HG03565 (cell line): Measurements from ENCODE around the gene SORBS2.

Experiments used
- ATAC-seq: cut with Tn5 transposase; IDR thresholded peaks from one replicate; pipeline ENCODE4 v1.9.1; 2021; ENCODE audit warnings: mild to moderate bottlenecking, moderate library complexity; ENCODE audit not compliant: unreplicated experiment

Gene SORBS2

DNA sequence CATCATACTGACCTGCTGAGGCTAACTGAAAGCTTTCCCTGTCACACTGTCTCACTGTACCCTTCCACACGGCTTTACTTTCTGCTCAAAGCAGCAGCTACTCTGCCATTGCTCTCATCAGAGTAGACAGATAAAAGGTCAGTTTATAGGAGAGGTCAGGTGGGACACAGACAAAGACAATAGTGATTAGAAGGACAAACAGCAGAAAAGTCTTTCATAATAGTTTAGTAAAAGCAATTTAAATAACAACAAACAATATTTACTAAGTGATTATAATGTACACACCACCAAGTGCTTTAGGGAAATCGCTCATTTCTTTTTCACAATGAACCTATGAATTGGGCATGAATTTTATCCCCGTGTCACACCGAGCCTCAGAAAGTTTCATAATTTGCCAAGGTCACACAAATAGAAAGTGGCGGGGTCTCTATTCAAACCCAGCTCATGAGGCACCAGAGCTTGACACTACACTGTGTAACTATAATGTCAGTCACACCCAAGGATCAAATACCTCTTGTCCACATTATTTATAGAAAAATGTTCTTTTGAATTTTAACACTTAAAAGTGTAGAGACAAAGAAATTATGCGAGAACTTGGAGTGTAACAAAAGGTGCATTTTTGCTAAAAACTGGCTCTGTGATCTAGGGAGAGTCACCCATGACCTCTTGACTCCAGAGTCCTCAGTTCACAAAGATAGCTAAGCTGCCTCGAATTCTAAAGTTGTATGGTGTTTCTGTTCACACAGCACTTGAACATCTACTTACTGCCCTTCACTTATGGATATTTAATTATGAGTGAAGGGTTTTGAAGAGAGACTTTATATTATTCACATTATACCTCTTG is 24.5 kb upstream of the SORBS2 start:
- no peak for ATAC-seq

DNA sequence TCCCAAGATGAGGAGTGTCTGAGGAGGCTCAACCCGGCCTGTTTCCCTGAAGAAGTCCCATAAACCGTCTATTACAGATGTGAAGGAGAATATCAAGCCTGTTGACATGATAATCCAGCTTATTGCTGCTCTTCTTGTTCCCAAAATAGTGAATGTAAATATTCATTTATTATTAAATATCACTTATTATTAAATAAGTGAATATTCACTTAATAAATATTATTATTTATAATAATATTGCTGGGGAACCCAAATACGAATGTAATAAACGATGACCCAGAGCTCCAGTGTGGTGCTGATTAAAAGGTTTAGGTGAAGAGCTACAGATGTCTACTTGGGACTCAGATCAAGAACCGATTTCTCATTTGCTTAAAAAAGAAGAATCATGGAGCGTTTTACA is 23.8 kb upstream of the SORBS2 start:
- no peak for ATAC-seq

DNA sequence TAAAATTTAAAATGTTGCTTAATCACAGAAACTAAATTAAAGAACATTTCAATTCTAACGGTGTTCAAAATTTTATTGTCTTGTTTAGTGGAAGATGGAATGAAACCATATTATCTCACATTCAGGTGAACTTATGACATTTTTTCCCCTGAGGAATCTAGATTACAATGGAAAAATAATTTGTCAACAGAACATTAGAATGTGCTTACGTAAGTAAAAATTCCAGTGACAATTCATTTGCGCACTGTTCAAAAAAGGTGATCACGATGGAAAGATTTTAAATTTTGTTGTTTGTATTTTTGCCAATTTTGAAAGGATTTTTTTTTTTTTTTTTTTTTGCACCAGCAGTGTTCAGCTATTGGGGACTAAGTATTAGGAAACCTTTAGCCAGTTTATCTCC is 23.3 kb upstream of the SORBS2 start:
- ATAC-seq, result no peak

DNA sequence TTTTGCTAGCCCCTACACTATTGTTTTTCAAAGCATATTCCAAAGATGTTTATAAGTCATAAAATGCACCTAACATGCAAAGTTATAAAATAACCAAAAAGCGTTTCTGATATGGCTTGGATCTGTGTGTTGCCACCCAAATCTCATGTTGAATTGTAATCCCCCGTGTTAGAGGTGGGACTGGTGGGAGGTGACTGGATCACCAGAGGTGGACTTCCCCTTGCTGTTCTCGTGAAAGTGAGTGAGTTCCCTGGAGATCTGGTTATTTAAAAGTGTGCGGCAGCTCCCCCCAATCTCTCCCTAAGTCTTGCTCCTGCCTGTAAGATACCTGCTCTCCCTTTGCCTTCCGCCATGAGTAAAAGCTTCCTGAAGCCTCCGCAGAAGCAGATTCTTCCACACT is 22.8 kb upstream of the SORBS2 start:
- no peak for ATAC-seq

DNA sequence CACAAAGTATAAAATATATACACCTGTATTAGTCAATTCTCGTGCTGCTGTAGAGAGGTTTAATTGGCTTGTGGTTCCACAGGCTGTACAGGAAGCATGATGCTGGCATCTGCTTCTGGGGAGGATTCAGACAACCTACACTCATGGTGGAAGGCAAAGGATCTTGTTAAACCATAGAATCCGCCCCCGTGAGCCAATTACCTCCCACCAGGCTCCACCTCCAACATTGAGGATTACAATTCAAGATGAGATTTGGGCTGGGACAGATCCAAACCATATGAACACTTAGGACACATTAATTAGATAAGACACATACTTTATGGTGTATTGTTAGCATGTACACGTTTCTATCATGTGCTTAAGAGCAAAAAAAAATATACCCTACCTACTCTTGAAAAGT is 22.1 kb upstream of the SORBS2 start:
- ATAC-seq, result no peak

DNA sequence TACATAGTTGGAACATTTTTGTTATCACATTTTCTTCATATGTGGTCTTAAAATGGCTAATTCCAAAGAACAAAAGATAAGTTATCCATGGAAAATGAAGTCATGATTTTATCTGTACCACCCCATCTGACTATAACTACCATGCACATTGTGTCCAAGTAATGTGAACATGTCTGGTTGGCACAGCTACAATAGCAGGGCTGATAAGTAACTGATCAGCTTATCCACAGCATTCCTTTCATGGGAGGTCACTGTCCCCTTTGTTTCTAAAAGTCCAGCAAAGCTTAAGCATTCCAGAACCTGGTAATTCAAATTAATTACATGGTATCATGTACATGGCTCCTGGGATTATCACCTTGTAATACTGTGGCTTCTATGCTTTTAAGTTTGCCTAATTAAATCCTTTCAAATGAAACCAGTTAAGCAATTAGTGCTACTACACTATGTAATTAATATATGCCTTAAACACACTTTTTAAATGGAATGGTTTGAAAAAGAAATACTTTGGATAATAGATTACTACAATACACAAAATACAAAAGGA is 21.1 kb upstream of the SORBS2 start:
- ATAC-seq, result no peak

DNA sequence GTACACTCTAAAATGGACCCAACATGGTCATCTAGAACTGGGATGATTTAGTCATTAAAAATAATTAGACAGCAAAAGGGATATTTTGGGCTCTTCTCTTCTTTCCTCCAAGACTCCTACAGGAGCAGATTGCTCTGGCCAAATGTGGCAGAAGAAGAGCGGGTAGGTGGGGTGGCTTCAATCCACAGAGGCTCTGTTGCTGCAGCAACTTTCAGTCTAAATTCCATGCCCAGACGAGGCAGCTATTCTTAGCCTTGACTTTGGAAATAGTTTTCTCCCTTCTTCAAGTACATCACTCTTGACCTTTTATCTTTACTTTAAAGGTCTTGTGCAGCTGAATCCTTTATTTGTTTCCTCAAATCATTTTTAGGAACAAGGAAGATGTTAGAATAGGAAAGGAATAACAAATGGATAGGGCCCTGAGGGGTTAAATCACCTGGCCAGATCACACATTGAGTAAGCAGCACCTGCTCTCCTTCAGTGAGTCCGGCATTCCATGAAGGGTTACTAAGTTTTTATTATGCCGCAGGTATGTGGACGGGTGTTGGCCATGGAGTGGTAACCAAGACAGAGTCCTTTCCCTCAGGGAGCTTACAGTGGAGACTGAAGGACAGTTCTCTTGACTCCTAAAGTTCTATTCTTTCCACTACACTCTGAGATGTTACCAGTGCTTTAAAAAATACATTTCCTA is 19.3 kb upstream of the SORBS2 start:
- ATAC-seq, result no peak

DNA sequence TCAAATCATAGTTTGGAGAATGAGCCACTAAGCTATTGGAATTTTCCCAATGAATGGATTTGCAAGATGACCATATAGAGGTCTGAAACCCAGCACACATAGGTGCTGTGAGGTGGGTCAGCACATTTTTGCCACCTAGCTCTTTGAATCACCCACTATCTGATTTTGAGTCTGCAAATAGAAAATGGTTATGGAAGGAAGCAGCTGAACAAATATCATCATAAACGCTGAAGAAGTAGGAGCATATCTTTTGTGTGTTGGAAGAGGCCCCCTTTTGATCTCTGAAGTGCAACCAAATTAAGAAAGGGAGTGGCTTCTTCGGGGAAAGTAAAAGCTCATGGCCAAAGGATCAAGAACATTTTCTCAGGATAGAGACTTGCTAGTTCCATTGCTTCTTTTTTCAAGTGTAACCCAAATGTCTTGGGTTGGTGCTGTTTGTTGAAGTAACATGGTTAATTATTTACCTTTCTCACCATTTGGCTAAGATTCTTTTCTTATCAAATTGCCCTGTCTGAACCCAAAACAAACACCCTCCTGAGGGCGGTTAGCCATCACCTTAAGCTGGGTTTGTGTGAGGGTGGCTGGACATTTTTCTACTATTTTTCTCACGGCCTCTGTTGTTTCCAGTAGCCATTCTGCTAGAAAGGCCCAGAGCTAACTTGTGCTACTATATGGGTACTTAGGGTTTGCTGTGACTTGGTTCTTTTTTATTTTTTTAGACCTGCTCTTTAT is 18.4 kb upstream of the SORBS2 start:
- no peak for ATAC-seq

DNA sequence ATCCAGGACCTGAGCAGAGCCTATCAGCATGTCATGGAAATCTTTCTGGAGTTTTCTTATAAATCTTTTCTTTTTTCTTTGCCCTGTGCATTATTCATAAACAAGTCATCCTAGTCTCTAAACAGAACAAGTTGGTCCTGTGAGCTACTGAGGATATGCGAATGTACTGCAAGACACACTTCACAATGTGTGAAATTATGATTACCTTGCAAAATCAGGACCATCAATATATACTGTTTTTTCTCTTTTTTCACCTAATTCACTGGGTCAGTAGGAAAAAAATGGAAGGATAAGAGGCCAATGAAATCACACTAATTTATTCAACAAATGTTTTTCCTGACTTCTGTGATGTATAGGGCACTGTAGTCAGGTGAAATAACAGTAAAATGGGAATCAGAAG is 14.4 kb upstream of the SORBS2 start:
- ATAC-seq, result no peak

DNA sequence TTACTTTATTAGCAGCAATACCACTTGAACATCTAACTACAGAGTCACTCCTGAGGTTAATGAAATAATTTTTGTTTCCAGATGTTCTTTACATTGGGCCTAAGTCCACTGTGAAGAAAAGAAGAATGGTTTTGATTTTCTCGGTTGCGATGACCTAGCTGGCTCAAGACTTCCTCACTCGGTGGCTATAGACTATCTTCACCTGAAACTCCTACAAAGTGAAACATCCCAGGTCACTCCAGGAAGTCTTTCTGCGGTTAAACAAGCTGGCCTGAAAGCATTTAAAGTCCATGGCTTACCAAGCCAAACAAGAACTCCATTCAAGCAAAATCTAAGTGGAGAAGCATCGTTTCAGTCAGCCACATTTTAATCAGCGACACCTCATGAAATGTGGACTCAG is 13.7 kb upstream of the SORBS2 start:
- no peak for ATAC-seq

DNA sequence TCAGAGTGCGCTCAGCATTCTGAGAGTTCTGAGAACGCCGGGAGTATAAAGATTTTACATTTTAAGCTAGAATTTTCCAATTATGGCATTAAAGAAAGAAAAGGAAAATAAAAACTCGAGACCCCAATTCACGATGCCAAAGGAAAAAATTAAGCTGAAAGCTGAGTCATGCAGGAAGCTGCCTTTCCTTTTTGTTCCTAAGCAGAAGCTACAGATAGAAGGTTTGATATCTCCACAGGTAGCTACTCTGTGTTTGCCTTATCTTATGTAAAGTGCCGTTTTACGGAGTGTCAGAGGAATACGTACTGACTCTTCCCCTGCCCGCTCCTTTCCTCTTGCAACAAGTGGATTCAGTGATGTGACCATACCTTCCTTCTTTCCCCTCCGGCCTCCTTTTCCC is 10.8 kb upstream of the SORBS2 start:
- no peak for ATAC-seq

DNA sequence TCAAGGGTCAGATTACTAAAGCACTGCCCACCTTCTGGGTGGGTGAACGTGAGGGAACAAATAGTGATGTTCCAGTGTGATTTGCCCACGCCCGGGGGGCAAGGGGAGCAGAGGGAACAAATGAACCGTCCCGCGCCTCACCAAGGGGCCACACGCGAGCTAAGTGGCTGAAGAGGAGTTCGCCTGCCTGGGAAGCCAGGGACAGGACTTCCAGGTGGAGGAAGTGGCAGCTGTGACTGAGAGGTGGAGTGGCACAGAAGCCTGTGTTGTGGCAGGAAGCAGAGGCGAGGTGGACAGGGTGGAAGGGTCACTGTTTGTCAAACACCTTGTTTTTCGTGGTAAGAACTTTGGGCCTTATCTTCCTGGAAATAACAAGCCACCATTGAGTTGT is 9.0 kb upstream of the SORBS2 start:
- no peak for ATAC-seq

DNA sequence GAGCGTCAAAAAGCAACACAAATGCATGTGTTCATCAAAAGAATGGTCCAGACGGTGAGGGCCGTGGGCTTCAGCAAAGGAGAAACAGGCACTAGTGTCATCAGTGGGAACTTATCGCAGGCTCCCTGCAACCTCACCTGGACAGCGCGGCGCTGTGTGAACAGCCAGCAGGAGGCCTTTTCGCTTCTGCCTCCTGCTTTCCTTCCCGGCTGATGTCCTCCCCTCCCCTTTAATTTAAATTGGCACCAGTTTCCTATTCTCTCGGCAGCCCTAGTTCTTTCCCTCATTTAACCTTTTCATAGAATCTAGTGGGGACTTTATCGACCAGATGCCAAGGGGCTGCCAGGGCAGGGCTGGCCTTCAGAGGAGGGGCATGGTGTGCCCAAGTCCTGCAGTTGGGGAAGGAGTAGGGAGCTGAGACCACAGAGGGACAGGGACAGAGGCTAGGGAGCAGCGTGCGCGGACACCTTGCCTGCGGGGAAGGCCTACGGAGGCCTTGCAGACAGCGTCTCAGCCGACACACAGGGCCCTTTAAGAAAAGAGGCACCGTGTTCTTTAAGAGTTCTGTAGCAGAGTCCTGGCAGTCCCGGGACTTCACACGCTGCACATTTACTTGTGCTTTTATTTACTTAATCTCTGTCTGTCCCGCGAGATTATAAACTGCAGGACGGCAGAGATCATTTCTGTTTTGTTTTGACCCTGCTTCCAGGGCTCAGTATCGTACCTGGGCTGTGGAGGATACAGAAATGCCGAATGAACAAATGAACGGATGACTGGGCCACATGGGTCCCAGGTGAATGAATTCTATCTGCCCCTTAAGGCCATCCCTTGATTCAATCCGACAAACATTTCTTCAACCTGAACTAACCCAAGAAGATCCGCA is 8.4 kb upstream of the SORBS2 start:
- no peak for ATAC-seq

DNA sequence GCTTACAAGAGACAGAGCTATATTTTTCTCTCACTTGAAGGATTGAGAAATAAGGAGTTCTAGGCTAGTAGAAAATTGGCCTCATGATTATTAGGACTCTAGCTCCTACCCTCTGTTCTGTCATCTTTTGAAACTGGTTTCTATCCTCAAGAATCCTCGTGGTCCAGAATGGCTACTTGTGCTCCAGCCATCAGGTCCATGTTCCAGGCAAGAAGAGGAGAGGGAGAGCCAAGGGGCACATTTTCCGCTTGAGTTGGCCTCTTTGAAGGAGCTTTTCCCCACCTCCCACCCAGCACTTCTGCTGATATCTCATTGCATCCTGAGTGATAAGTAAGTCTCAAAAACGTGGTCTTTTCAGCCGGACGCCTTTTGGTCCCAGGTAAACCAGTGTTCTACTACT is 7.2 kb upstream of the SORBS2 start:
- ATAC-seq, result no peak

DNA sequence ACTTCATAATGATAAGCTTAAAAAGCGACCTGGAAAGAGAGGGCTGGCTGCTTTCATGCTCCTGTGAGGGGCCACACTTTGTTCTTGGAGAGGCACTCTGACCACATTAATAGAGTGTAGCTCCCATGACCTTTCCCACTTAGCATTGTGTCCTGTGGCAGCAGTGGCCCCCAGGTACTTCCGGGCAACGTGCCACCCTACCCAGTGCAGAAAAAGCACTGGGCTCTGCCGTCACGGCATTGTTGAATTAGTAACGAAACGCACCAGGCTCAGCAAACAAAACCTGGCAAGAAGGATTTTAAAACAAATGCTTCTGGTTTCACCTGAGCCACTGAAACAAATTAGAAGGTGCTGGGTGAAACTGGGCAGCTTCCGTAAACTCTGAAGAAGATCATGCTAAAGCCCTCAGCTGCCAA is 5.4 kb upstream of the SORBS2 start:
- no peak for ATAC-seq

DNA sequence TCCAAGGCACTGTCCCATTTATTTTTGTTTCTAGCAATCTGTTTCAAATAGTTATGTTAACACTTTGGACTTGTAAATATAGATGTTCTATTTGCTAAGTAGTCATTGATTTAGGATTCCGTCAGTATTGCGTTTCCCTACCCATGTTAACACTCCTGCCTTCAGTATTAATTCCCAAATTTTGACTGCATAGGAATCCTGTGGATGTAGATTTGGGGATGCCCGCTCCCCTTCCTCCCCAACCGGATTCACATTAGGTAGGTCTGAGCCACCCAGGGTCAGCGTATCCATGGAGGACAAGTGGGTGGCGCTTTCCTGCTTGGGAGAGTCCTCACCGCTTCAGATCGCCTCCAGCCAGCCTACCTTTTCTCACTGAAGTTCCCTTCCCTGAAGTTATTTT is 1.1 kb upstream of the SORBS2 start:
- ATAC-seq, result no peak

DNA sequence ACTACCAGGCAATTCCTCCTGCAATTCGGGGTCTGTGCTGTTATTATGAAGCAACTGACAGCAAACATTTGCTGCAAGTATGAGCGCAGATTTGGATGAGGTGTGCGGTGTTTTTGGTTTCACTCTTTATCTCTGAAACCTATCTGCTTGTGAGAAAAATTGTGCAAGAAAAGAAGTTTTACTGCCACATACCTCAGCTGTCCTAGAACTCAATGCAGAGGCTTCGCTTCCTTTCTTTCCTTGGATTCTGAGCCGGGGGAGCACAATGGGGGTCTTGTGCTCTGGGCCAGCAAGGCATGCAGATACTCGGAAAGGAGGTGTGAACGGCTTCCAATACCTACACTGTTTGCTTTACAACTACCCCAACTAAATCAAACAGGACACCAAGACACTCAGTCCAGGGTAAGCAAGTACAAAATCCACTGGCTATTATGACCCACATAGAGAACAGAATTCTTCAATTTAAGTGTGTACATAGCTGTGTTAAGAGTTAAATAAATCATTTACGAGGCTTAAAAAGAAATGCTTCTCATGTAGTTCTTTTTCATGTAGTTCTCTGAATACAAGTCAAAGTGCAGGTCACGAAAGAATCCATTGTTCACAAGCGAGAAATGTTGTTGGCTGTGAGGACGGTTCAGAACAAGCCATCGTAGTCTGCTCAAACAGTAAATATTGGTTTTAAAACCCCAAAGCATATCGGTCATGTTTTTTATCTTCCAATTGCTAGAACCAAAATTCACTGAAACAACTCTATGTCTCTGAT is 1.1 kb downstream of the SORBS2 start:
- ATAC-seq, result no peak

DNA sequence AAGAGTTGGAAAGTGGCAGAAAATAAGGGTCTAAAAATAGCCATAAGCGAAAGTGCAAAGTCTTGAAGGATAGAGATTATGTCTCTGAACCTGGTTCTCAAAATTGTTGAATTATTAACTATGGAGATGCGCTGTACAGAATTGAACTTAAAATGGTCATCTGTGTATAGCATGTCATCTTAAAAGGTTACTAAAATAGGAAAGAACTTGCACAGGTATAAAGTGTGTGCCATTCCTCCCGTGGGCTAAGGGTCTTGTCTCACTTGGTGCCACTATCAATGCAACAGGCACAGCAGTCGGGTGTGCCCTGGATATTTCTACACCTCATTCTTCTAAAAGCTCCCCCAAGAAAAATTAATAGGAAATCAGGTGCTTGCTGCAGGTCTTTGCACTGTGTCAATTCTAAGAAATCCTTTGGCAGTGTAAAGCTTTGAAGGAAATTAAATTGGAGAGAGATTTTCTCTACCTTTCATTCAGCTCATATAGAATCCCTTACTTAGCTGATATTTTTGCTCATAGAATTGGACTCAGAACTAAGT is 2.4 kb downstream of the SORBS2 start:
- ATAC-seq, result no peak

DNA sequence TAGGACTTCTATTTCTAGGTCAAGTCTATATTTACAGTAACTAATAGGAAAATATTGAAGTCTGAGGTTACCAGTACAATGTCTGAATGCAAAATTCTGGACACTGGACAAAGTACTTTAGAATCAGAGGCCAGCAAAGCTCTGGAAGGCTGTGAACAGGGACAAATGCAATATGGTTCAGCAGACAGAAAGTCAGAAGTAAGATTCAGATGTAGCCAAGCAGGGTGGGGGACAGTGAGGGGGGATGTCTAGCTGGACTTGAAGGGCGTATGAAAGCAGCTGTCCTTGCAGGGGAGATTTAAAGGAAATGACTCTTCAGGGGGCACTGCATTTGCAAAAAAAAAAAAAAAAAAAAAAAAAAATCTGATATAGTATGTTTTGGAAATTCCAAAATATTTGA is 2.9 kb downstream of the SORBS2 start:
- ATAC-seq, result no peak

DNA sequence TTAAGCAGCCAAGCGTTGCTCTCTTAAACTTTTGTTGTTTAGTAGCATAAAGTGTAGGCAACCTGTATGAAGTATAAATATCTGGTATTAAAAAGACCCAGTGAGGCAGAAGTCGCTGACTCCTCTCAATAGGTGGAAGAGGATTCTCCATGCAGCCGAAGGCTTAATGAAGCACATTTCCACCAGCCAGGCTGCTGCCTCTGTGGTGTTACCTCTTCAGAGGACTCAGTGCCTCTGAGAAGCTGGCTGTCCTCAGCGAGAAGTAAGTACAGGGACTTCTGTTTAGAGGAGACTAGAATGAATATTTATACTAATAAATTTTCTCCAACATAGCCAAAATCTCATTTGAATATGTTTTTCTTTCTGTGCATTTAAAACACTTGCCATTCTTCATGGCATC is 6.0 kb downstream of the SORBS2 start:
- no peak for ATAC-seq
